ENCODE results near the gene DNAJC28.
"Not testable (repeated sequence)": the region's sequence is repeated elsewhere in the genome, so short reads cannot be mapped to it uniquely, and the experiment has no call there.

Gene DNAJC28

DNA sequence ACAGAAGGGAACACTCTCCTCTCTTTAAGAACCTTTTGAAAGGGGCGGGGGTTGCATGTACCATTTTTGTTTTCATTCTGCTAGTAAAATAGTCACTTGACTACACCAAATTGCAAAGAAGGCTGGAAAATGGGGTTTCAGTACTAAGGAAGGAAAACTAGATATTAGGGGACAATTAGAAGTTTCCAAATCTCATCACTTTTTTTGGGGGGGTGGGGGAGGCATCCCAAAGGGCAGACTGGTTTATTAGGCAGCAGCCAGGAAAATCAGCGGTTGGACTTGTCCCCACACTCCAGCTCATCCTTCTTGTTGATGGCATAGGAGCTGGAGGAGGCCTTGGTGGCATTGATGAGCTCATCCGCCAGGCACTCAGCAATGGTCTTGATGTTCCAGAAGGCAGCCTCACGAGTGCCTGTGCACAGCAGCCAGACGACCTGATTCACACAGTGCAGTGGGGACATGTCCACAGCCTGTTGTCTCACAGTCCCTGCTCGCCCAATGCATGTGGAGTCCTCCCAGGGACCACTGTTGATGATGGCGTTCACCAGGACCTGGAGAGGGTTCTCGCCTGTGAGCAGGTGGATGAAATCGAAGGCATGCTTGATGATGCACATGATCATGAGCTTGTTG lies 10.1 kb downstream of the DNAJC28 start:
- no peak for DNase-seq (ENCODE audit: extremely low read depth in 1 of 2, low read depth in 1 of 2)

DNA sequence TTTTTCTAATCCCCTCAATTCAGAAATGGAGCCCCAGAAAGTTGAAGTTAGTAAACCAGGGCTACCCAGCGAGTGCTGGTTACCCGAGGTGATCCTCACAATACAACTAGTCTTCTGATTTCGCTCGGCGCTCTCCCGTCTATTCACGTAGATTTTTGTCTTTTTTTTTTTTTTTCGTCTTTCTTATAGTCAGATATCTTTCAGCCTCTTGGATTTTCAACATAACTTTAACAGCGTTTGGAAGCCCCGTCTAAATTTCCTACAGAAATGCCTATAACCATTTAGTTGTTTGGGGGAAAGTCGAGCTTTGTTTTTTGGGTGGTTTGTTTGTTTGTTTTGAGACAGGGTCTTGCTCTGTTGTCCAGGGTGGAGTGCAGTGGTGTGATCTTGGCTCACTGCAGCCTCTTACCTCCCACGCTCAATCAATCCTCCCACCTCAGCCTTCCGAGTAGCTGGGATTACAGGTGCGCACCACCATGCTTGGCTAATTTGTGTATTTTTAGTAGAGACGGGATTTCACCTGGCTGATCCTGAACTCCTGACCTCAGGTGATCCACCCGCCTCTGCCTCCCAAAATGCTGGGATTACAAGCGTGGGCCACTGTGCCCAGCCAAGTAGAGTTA lies 10.9 kb downstream of the DNAJC28 start:
- DNase-seq (ENCODE audit: extremely low read depth in 1 of 2, low read depth in 1 of 2) = no peak

DNA sequence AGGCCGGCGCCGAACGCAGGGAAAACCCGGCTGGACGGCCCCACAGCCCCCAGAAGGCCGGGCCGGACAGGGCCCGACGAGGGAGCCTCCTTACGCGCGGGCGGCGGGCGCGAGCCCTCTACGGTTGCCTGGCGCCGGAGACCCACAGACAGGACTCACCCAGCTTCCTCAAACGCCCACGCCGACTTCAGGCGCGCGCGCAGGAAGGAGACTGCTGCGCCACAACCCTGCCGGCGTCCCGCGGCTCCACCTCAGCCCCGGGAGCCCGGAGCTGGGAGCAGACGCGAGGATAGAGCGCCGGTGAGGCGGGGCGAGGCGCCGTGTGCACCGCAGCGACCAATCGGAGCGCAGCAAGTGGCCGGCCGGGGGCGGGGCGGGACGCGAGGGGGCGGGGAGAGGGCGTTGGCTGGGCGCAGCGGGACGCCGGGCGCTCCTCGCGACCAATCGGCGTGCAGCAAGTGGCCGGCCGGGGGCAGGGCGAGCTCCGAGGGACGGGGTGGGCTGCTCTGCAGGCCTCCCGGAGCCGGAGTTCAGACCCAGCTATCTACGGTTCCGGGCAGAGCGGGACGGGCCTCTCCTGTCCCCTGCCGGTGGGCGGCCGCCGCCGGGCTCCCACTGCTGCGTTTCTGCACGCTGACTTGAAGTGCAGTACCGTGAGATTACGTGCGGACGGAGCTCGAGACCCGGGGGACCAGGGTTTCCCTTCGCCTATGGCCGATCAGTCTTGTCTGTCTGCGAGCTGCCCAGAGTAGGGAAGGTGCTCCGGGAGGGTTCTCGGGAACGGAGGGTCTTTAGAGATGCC lies 11.6 kb downstream of the DNAJC28 start, which contains the start of gene TMEM50B:
TSS of gene TMEM50B (minus strand) at position 296 of the 802 bp plus-strand sequence. CDS start 11,089 bp downstream, outside the sequence.
- DNase-seq (ENCODE audit: extremely low read depth in 1 of 2, low read depth in 1 of 2) = peak; percentile 95 to 98

DNA sequence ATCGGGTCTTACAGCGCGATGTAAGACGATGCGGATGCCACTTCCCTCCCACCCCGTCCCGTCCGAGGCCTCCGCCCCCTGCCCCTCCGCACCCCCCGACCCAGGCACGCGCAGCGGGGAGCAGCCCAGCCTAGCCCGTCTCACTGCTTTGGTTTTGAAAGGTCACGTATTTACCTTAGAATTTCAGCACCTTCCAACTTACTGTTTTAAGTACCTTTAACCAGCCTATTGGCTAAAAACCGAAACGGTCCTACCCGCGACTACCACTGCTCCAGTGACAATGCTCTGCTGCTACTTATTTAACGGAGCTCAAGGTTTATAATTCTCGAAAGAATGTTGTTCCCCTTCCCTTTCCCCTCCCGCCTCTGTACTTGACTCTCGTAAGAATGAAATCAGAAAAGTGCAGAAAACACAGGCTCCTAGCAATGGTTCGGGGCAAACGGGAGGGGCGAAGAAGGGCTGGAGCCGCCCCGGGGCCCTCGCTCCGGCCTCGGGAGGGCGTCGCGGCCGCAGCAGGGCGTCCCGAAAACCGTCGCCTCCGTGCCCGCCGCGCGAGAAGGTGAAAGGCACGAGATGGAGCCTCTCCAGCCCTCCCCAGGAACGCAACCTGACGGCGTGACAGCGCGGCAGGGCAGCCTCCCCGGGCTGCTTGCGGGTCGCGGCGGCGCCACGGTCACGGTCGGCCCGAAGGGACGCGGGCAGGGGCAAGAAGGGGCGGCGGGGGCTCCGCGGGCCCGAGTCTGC lies 12.4 kb downstream of the DNAJC28 start:
- peak in 1 of 2 donors; percentile 6 for DNase-seq (ENCODE audit: extremely low read depth in 1 of 2, low read depth in 1 of 2)

DNA sequence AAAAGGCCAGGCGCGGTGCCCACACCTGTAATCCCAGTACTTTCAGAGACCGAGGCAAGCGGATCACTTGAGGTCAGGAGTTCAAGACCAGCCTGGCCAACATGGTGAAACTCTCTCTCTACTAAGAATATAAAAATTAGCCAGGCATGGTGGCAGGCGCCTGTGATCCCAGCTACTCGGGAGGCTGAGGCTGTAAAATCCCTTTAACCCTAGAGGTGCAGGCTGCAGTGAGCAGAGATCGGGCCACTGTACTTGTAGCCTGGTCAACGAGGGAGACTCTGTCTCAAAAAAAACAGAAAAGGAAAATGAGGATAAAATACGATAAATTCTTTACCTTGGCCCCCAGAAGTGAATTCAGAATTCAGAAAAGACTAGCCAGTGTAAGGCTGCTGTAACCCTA lies 13.3 kb downstream of the DNAJC28 start:
- DNase-seq (ENCODE audit: extremely low read depth in 1 of 2, low read depth in 1 of 2) = no peak

DNA sequence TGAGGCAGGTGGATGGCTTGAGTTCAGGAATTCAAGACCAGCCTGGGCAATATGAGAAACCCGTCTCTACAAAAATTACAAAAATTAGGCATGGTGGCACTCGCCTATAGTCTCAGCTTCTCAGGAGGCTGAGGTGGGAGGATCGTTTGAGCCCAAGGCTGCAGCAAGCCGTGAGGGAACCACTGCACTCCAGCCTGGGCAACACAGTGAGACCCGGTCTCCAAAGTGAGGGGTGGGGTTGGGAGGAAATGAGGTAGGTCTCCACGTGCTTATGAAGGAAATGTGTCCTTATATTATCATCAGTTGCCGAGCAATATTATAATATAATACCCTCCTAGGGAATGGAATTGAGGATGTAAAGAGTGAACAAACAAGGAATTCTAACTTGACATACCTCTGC lies 14.4 kb downstream of the DNAJC28 start:
- DNase-seq (ENCODE audit: extremely low read depth in 1 of 2, low read depth in 1 of 2) = no peak

DNA sequence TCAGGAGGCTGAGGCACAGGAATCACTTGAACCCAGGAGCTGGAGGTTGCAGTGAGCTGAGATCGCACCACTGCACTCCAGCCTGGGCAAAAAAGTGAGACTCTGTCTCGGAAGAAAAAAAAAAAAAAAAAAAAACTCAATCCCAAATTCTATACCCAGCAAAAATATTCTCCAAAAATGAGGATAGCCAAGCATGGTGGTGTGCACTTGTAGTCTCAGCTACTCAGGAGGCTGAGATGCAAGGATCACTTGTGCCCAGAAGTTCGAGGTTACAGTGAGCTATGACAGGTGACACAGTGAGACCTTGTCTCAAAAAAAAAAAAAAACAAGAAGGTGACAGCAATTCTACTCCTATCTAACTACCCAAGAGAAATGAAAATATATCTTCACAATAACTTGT lies 18.2 kb downstream of the DNAJC28 start:
- no peak for DNase-seq (ENCODE audit: extremely low read depth in 1 of 2, low read depth in 1 of 2)

DNA sequence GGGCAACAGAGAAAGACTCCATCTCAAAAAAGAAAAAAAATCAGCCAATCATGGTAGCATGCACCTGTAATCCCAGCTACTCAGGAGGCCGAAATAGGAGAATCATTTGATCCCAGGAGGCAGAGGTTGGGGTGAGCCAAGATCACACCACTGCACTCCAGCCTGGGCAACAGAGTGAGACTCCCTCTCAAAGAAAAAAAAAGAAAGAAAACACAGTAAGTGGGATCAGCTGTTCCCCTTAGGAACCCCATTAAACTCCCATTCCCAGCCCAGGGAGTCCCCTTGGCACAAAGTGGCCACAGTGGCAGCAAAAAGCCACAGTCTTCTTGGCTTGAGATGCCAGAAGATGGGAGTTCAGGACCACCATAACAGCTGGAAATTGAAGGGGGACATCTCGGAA lies 20.8 kb downstream of the DNAJC28 start:
- no peak for DNase-seq (ENCODE audit: extremely low read depth in 1 of 2, low read depth in 1 of 2)

DNA sequence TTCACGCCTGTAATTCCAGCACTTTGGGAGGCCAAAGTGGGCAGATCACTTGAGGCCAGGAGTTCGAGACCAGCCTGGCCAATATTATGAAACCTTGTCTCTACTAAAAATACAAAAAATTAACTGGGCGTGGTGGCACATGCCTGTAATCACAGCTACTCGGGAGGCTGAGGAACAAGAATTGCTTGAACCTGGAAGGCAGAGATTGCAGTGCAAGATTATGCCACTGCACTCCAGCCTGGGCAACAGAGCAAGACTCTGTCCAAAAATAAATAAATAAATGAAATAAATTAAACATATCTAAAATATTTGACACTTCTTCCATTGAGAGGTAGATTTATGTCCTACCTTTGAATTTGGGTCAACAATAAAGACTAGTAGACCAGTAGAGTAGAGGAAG lies 22.3 kb downstream of the DNAJC28 start:
- DNase-seq (ENCODE audit: extremely low read depth in 1 of 2, low read depth in 1 of 2) = not testable (repeated sequence)

DNA sequence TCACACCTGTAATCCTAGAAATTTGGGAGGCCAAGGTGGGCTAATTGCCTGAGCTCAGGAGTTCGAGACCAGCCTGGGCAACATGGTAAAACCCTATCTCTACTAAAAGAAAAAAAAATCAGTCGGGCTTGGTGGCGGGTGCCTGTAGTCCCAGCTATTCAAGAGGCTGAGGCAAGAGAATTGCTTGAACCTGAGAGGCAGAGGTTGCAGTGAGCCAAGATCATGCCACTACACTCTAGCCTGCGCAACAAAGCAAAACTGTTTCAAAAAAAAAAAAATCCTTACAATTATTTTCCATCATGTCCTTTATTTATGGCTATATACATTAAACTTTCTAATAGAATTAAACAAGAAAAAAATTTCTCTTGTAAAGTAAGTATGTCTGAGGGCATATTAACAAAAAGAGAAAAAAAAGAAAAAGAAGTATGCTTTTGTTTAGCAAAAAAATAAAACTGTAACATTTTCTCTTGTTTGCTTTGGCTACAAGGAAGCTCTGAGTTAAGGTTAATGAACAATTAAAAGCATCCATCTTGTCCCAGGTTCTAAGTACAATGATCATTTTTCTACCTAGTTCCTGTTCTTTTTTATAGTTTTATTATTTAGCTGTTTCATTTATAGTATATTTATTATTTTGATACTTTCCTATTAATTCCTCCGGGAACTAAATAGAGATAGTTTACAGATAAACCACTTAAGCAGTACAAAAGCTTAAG lies 29.8 kb downstream of the DNAJC28 start:
- DNase-seq (ENCODE audit: extremely low read depth in 1 of 2, low read depth in 1 of 2) = no peak

DNA sequence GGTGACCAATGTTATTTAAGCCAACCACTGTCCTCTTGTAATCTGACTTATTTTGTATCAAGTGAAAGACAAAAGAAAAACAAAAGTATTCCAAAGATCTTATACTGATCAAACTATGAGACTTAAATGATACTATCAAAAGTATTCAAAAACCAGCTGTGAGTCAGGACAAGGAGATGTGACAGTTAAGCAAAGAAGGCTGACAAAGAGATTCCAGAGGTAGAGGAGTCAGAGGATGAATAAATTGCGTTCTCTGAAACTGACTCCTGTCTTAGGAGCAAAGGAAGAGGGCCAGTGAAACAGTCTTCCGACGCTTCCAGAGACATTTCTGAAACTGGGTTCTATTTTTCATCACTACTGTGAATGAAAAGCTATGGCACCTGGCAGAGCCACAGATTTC lies 32.7 kb downstream of the DNAJC28 start:
- no peak for DNase-seq (ENCODE audit: extremely low read depth in 1 of 2, low read depth in 1 of 2)

DNA sequence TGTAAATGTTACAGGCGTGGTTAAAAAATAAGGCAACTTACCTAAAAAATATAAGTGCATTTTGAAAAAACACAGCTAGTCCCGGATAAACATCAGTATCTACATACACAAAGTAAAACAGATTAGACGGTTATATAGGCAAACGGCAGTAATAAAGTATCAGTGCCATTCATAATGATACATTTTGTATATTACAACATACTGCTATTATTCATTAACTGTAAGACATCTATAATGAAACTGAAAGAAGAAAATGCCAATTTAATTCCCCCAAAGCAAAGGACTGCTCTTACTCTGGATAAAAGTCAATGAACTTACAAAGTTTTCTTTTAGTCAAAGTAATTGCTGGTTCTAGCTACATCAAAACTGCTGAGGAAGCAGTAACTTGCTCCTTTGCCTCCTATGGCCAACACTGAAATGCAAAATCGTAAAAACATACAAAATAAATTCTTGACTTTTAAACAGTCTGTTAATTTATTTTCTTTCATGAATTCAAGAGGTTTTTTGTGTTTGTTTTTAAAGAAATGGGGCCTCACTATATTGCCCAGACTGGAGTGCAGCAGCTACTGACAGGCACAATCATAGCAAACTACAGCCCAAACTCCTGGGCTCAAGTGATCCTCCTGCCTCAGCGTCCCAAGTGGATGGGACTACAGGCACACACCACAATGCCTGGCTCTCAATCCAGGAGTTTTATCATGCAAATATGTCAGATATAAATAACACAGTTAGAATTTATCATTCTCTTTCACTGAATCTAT lies 35.6 kb downstream of the DNAJC28 start:
- DNase-seq (ENCODE audit: extremely low read depth in 1 of 2, low read depth in 1 of 2) = no peak

DNA sequence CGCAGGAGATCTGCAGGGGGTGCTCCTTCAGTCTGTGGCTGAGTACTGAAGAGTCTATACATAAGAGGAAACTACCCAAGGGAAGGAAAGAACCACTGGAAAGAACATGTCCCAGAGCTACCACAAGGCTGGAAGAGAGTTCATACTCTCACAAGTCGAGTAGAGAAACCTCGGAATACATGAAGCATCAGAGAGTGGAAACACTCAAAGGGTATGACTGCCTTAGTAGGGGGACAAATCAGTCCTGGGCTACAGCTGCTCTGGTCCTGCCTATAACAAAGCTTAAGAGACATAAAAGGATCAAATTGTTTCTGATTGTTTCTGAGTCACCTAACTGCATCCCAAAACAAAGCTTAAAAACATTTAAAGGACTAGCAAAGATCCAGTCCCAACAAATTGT lies 39.2 kb downstream of the DNAJC28 start:
- no peak for DNase-seq (ENCODE audit: extremely low read depth in 1 of 2, low read depth in 1 of 2)

DNA sequence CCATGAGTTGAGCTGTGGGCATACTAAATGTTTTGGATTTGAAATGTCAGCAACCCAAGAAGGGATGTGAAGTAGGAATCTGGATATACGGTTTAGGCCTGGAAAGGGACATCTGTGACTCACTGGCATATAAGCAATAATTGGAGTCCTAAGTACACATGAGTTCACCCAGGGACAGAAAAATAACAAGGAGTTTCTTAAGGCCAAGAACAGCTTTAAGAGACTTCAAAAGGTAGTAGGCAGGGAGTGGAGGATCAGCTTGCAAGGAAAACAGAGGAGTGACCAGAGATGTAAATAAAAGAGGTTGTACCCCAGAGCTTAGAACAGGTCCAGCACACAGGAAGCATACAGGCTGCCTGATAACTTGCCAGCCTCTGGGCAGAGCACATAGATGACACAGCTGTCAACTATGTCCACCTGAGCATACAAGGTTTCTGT lies 39.9 kb downstream of the DNAJC28 start:
- DNase-seq (ENCODE audit: extremely low read depth in 1 of 2, low read depth in 1 of 2) = no peak

DNA sequence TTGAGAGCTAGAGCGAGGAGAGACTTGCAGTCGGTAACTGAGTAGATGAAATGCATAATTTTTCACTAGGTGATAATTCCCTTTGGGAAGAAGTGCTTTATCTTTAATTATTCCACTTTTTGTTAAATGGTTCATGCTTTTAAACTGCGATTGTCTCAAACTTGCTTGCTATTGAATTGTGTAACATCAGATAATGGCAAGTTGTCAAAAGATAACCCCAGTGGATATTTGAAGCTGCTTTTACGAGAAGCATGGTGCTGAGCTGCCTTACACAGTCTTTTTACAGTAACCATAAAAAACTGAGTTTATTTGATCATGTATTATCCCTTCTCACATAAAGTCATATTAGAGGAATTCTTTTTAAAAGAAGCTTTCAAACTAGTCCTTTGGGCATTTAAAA lies 41.9 kb downstream of the DNAJC28 start:
- DNase-seq (ENCODE audit: extremely low read depth in 1 of 2, low read depth in 1 of 2) = no peak

DNA sequence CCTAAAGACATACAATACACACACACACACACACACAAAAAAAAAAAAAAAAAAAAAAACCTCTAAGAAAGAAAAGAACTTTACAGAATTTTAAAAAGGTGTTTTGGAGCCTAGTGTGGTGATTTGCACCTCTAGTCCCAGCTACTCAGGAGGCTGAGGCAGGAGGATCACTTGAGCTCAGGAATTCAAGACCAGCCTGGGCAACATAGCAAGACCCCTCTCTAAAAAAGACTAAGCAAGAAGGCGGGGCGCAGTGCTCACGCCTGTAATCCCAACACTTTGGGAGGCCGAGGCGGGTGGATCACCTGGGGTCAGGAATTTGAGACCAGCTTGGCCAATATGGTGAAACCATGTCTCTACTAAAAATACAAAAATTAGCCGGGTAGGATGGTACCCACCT lies 44.9 kb downstream of the DNAJC28 start:
- DNase-seq (ENCODE audit: extremely low read depth in 1 of 2, low read depth in 1 of 2) = not testable (repeated sequence)

DNA sequence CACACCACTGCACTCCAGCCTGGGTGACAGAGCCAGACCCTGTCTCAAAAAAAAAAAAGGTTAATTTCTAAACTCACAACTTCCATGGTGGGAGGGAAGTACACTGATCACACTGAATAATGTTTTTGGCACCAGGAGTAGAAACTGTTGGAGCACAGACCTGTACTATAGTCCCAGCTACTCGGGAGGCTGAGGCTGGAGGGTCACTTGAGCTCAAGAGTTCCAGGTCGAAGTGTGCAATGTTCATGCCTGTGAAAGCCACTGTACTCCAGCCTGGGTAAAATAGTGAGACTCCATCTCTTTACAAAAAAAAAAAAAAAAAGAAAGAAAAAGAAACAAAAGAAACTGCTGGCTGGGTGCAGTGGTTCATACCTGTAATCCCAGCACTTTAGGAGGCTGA lies 47.0 kb downstream of the DNAJC28 start:
- DNase-seq (ENCODE audit: extremely low read depth in 1 of 2, low read depth in 1 of 2) = no peak

DNA sequence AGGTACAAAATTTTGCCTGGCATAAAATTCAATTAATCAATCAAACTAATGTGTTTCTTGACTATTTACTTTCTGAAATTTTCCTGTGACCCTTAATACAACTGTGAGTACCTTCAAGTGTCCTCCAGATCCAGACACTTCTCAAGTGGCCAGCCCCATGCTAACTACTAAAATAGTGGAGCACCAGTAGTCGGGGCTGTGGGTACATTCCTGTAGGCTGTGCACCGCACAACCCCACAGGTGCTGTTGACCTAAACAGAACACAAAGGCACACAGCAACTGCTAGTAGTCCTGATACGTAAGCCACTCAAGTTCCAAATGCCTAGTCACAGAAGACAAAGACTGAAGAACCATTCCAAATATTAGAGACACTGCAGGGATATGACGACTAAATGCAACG lies 48.3 kb downstream of the DNAJC28 start:
- DNase-seq (ENCODE audit: extremely low read depth in 1 of 2, low read depth in 1 of 2) = no peak

DNA sequence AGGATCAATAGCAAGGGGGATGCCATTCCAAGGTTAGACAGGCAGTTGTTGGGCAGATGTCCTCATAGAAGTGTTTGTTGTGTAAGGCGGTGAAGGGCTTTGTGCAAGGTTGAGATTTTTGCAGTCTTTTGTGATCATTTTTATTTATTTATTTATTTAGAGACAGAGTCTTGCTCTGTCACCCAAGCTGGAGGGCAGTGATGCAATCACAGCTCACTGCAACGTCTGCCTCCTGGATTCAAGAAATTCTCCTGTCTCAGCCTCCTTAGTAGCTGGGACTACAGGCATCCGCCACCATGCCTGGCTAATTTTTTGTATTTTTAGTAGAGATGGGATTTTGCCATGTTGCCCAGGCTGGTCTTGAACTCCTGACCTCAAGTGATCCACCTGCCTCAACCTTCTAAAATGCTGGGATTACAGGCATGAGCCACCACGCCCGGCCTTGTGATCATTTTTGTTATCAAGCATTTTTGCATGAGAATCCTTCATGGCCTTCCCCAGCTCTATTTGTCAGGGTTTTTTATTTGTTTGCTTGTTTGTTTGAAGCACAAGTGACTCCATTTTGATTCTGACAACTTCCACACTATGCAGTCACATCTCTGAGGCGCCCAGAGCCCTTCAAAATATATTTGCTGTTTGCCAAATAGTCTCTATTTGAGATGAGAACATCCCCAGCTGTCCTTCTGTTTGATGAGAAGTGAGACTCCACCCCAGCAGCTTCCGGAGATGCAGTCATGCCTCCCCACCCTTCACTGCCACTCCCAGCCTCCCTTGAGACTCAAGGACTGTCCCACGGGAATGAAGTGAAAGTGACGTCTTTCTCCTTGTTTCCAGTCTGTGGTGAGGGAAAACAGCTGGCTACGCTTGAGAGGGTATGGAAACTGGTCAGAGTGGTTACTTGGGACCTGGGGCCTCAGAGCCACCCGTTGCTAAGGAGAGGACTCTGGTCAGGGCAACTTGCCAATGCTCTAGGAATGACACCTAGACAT lies 49.7 kb downstream of the DNAJC28 start:
- no peak for DNase-seq (ENCODE audit: extremely low read depth in 1 of 2, low read depth in 1 of 2)

All from stimulated activated CD8-positive, alpha-beta memory T cell treated with anti-CD3 and anti-CD28 coated beads, Interleukin-7, amount 100 ng/mL, for 48 hours (primary cell).